Spleen (tissue), 7 donors: ENCODE results near the gene RNASE7.

Experiments used
- CTCF ChIP-seq, 11 experiments: fragments of 200-600 bp in 7 of 11; fragments of 450-650 bp in 4 of 11; sonication (generic) in 4 of 11; IDR thresholded peaks in 8 of 11; conservative IDR thresholded peaks in 3 of 11; 1 replicate in 7 of 11; 2 replicates in 4 of 11; pipeline versions ENCODE4 v1.4.0 to v1.8.0; 2016 to 2021; ENCODE audit warnings: antibody characterized with exemption in 11 of 11, inconsistent platforms in 4 of 11, mild to moderate bottlenecking in 1 of 11
- POLR2A ChIP-seq, 3 donors: fragments of 450-650 bp; IDR thresholded peaks; one replicate each; pipeline ENCODE4 v1.5.1; 2017; ENCODE audit warnings: antibody characterized with exemption in 3 of 3, mild to moderate bottlenecking in 1 of 3
- POLR2AphosphoS5 ChIP-seq, 3 donors: sonication (generic); formaldehyde crosslinking; IDR thresholded peaks; one replicate each; pipeline ENCODE4 v1.5.1; 2017; ENCODE audit warnings: antibody characterized with exemption in 3 of 3
- donor health status: DM: no; HTN: no; CAD: no; lungs with moderate emphysema.
- donor health status: DM: no; HTN: no; CAD: no.
- donor health status: DM: no; HTN: no; CAD: no.

GRCh38 chr14:21011136-21011535, 31.0 kb upstream of the RNASE7 start:
- TF ChIP-seq CTCF (IDR thresholded peaks at IDR 0.05 in 8 of 11, conservative IDR thresholded peaks at IDR 0.05 in 3 of 11) (no peak), POLR2A (IDR thresholded peaks at IDR 0.05) (no peak), POLR2AphosphoS5 (IDR thresholded peaks at IDR 0.05) (no peak)
